GM20000 (cell line): Measurements from ENCODE around the gene DDX42.

Experiments
- DNase-seq: peaks from one replicate; pipeline ENCODE4 v3.0.0; 2012; ENCODE audit warnings: low spot score
- CTCF ChIP-seq: IDR thresholded peaks from 2 replicates; pipeline ENCODE4 v1.5.1; 2012; ENCODE audit warnings: mild to moderate bottlenecking, control low read depth; ENCODE audit errors: extremely low read depth, missing control alignments

Gene DDX42

DNA sequence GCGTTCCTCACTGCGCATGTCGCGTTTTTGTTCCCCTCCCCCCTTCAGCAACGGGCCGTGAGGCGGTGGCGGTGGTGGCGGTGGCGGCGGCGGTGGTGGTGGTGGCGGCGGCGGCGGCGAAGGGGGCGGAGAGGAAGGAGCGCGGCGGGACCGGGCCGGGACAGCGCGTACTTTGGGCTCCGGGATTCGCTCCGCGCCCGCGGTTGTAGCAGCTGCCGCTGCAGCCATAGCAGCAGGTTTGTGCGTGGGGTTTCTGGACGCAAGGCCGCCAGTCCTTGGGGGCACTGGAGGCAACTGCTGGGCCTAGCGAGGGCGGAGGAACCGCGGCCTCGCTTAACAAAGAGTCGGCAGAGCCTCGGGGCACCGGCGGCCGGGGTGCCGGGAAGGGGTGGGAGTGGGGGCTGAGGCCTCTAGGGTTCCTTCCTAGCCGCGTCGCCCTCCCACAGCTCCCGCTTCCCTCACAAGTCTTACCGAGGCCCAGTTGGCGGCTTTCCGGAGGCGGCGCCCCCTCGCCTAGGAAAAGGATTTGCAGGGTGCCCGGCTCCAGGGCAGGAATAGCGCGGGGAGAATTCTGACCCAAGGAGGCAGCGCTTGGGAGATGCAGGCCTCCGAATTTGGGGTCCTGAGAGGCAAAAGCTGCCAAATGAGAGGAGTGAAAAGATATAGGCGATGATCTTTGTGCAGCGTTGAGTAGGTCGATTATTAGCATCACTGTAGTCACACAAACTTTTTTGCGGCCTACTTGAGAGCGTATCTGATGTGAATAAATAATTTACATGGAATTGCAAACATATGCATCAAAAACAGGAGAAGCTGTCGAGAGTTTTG is at the start of gene DDX42:
TSS of gene DDX42 (plus strand) at position 30 of the 828 bp plus-strand sequence. CDS start 12,880 bp downstream, outside the sequence.
- no peak for TF ChIP-seq CTCF
- no peak for DNase-seq

DNA sequence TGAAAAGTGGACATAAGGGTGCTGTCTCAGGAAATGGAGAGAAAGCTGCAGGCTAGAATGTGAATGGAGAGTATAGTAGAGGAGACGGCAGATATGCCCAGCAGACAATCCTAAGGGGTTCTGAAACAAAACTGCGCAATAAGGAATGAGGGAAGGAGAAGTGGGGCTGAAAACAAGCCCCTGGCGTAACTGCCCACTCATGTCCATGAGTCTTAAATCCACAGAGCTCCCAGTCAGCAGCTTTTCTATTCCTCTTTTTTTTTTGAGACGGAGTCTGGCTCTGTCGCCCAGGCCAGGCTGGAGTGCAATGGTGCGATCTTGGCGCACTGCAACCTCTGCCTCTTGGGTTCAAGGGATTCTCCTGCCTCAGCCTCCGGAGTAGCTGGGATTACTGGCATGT is 38.3 kb upstream of the DDX42 start:
- no peak for DNase-seq
- no peak for TF ChIP-seq CTCF

- no peak for TF ChIP-seq CTCF
- no peak for DNase-seq
These were observed 33.4 kb upstream of the DDX42 start for GRCh38 chr17:63740464-63741142.

GRCh38 chr17:63741143-63741407 is 32.9 kb upstream of the DDX42 start:
- TF ChIP-seq CTCF, result no peak

GRCh38 chr17:63741408-63742173 is 32.4 kb upstream of the DDX42 start, which contains the start of gene STRADA:
TSS of gene STRADA (minus strand) at chr17:63741799. CDS start at chr17:63728369, 13,430 bp downstream.
- DNase-seq, result peak; percentile 94
- no peak for TF ChIP-seq CTCF

More at GRCh38 chr17:63741143-63741407, 32.9 kb upstream of the DDX42 start:
- peak; percentile 10 for DNase-seq

DNA sequence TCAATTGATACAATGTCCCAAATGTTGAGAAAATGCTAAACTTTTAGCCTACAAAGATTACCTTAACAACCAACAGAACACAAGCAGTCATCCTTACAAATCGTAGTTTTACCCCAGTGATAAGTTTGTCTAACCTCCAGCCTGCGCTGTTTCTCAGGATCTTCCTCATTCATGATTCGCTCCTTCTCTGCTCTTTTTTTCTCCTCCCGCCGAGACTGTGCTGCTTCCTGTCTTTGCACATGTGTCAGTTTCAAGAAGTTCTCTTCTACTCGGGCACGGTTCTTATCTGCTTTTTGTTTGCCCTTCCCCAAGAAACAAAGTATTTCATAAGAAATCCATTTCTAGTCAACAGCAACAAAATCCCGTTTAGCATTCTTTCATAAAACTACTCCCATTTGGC is 22.2 kb upstream of the DDX42 start:
- no peak for DNase-seq

More for the DNA sequence above, 22.2 kb upstream of the DDX42 start:
- TF ChIP-seq CTCF, result no peak
